ENCODE measurements around the gene CCDC24.

- no peak for TF ChIP-seq CTCF (conservative IDR thresholded peaks at IDR 0.05 in 1 of 2, IDR thresholded peaks at IDR 0.05 in 1 of 2; ENCODE audit: low read depth in 1 of 2, low read length in 2 of 2)
- TF ChIP-seq EZH2 (IDR thresholded peaks at IDR 0.05; ENCODE audit: low read length, missing control alignments) = no peak
Measured at GRCh38 chr1:43996733-43997115, 5.3 kb downstream of the CCDC24 start.
